GM19035 (cell line): ENCODE results near the gene BCL2L1.
"Not testable (repeated sequence)": the region's sequence is repeated elsewhere in the genome, so short reads cannot be mapped to it uniquely, and the experiment has no call there.

ENCODE experiments used
- ATAC-seq: cut with Tn5 transposase; IDR thresholded peaks from one replicate; pipeline ENCODE4 v1.9.1; 2021; ENCODE audit not compliant: unreplicated experiment

Gene BCL2L1

GRCh38 chr20:31677553-31678260 is 45.0 kb downstream of the BCL2L1 start:
- no peak for ATAC-seq

GRCh38 chr20:31676609-31676989 is 46.1 kb downstream of the BCL2L1 start:
- no peak for ATAC-seq

- ATAC-seq = peak; percentile 44
Measured at GRCh38 chr20:31675828-31676608, 46.6 kb downstream of the BCL2L1 start.

GRCh38 chr20:31674895-31675827 is 47.5 kb downstream of the BCL2L1 start:
- ATAC-seq = peak; percentile 53

GRCh38 chr20:31673943-31674463 is 48.7 kb downstream of the BCL2L1 start:
- no peak for ATAC-seq

- no peak for ATAC-seq
Measured at GRCh38 chr20:31673435-31673834, 49.2 kb downstream of the BCL2L1 start.

- no peak for ATAC-seq
Measured at GRCh38 chr20:31671324-31671723, 51.3 kb downstream of the BCL2L1 start.

GRCh38 chr20:31670371-31671228 is 52.1 kb downstream of the BCL2L1 start:
- ATAC-seq = no peak

- ATAC-seq = no peak
Measured at GRCh38 chr20:31669876-31670275, 52.8 kb downstream of the BCL2L1 start.

- not testable (repeated sequence) for ATAC-seq
Measured at GRCh38 chr20:31668944-31669343, 53.7 kb downstream of the BCL2L1 start.

- ATAC-seq = no peak
Measured at GRCh38 chr20:31667315-31668285, 55.1 kb downstream of the BCL2L1 start.

- ATAC-seq = no peak
Measured at GRCh38 chr20:31666258-31667042, 56.2 kb downstream of the BCL2L1 start.

GRCh38 chr20:31665753-31666152 is 56.9 kb downstream of the BCL2L1 start:
- no peak for ATAC-seq

- no peak for ATAC-seq
Measured at GRCh38 chr20:31664696-31665354, 57.8 kb downstream of the BCL2L1 start.

GRCh38 chr20:31663838-31664695 is 58.6 kb downstream of the BCL2L1 start:
- no peak for ATAC-seq

GRCh38 chr20:31663524-31663837 is 59.2 kb downstream of the BCL2L1 start:
- no peak for ATAC-seq

- ATAC-seq = no peak
Measured at GRCh38 chr20:31662372-31662854, 60.3 kb downstream of the BCL2L1 start.
